ENCODE measurements around the gene ESYT1.
A peak's percentile ranks its signal among the peaks of the same experiment; 100 is the strongest.

Gene ESYT1

DNA sequence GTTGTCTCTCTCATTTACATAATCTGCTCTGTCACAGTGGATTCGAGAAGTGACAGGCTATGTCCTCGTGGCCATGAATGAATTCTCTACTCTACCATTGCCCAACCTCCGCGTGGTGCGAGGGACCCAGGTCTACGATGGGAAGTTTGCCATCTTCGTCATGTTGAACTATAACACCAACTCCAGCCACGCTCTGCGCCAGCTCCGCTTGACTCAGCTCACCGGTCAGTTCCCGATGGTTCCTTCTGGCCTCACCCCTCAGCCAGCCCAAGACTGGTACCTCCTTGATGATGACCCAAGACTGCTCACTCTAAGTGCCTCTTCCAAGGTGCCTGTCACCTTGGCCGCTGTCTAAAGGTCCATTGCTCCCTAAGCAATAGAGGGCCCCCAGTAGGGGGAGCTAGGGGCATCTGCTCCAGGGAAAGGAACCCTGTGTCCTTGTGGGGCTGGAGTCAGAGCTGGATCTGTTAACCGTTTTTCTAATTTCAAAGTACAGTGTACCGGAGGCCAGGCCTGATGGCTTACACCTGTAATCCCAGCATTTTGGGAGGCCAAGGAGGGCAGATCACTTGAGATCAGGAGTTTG, 43.0 kb upstream of the ESYT1 start:
- Histone ChIP-seq H3K4me1 (ENCODE audit: control insufficient read depth, low read depth, low read length) (peaks cover 9% of the 10 kb centered on the region), H3K9me3 (ENCODE audit: control insufficient read depth, low read depth, low read length) (no peaks in the 10 kb centered on the region), H3K4me3 (ENCODE audit: low read length) (no peak overlapping the region), H3K27ac (ENCODE audit: low read length) (no peak overlapping the region), H3K9ac (ENCODE audit: low read length) (no peak overlapping the region), H3K27me3 (ENCODE audit: control insufficient read depth, insufficient read depth, low read length) (no peaks in the 10 kb centered on the region), H3K36me3 (ENCODE audit: control insufficient read depth, low read depth, low read length) (peaks cover 35% of the 10 kb centered on the region)

DNA sequence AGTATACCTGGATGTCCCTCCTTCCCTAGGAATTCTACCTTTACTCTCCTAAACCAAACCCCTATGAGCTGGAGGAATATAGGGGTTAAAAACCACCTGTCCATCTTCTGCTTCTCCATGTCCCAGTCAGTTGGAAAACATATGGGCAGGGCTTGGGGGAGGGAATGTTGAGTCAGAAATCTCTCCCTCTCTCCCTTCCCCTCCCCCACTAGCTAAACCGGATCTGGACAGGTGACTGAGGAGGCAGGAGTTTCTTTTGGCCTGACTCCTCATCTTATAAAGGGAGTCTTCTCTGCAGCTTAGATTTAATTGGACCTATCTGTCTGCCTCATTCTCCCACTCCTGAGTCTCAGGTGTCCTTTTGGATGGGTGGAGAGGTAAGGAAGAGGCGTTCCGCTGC, 42.0 kb upstream of the ESYT1 start:
- Histone ChIP-seq H3K9me3 (ENCODE audit: control insufficient read depth, low read depth, low read length) (no peaks in the 10 kb centered on the region), H3K27me3 (ENCODE audit: control insufficient read depth, insufficient read depth, low read length) (no peaks in the 10 kb centered on the region), H3K27ac (ENCODE audit: low read length) (no peak overlapping the region), H3K4me1 (ENCODE audit: control insufficient read depth, low read depth, low read length) (peaks cover 7% of the 10 kb centered on the region), H3K36me3 (ENCODE audit: control insufficient read depth, low read depth, low read length) (peaks cover 39% of the 10 kb centered on the region), H3K9ac (ENCODE audit: low read length) (no peak overlapping the region), H3K4me3 (ENCODE audit: low read length) (no peak overlapping the region)

DNA sequence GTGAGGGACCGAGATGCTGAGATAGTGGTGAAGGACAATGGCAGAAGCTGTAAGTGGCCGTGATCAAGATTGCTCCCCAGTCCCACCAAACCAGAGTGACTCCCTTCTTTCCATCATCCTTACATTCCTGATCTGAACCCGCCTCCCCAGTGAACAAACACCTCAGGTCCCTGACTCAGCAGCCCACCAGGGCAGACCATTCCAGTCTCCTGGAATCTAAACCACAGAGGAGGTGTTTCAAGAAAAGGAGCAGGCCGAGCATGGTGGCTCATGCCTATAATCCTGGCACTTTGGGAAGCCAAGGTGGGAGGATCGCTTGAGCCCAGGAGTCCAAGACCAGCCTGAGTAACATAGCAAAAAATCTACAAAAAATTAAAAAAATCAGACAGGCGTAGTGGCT, 41.5 kb upstream of the ESYT1 start:
- H3K4me1 ChIP-seq (ENCODE audit: control insufficient read depth, low read depth, low read length) = peaks cover 2% of the 10 kb centered on the region
- H3K4me3 ChIP-seq (ENCODE audit: low read length) = no peak overlapping the region
- H3K9me3 ChIP-seq (ENCODE audit: control insufficient read depth, low read depth, low read length) = no peaks in the 10 kb centered on the region
- H3K36me3 ChIP-seq (ENCODE audit: control insufficient read depth, low read depth, low read length) = peaks cover 41% of the 10 kb centered on the region
- H3K27ac ChIP-seq (ENCODE audit: low read length) = no peak overlapping the region
- no peak overlapping the region for H3K9ac ChIP-seq (ENCODE audit: low read length)
- H3K27me3 ChIP-seq (ENCODE audit: control insufficient read depth, insufficient read depth, low read length) = no peaks in the 10 kb centered on the region

DNA sequence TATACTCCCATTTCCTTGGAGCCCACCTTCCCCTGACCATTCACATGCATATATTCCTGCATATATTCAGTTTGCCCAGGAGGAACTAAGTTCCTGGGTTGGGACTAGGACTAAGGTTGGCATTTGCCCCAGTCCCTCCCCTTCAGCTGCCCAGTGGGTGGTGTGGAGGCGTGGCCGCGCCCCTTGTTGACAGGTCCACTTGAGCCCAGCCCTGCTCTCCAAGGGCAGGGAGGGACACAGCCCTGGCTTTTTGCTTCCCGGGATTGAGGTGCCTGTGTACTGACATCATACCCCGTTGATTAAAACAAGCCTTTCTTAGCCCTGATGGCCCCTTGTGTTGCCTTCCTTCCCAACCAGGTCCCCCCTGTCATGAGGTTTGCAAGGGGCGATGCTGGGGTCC, 40.8 kb upstream of the ESYT1 start:
- Histone ChIP-seq H3K9ac (ENCODE audit: low read length) (no peak overlapping the region), H3K9me3 (ENCODE audit: control insufficient read depth, low read depth, low read length) (no peaks in the 10 kb centered on the region), H3K36me3 (ENCODE audit: control insufficient read depth, low read depth, low read length) (peaks cover 42% of the 10 kb centered on the region), H3K4me3 (ENCODE audit: low read length) (no peak overlapping the region), H3K4me1 (ENCODE audit: control insufficient read depth, low read depth, low read length) (no peaks in the 10 kb centered on the region), H3K27me3 (ENCODE audit: control insufficient read depth, insufficient read depth, low read length) (no peaks in the 10 kb centered on the region), H3K27ac (ENCODE audit: low read length) (no peak overlapping the region)

DNA sequence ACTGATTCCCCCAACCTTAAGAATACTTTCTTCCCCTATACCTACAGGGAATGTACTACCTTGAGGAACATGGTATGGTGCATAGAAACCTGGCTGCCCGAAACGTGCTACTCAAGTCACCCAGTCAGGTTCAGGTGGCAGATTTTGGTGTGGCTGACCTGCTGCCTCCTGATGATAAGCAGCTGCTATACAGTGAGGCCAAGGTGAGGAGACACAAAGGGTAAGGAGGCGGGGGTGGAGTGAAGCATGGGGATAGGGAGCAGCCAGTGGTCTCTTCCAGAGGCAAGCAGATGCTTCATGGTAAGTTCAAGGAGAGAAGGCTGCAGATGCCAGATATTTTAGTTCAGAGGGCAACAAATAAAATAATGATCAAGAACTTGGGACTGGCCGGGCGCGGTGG, 30.3 kb upstream of the ESYT1 start:
- Histone ChIP-seq H3K9me3 (ENCODE audit: control insufficient read depth, low read depth, low read length) (no peaks in the 10 kb centered on the region), H3K4me1 (ENCODE audit: control insufficient read depth, low read depth, low read length) (no peaks in the 10 kb centered on the region), H3K9ac (ENCODE audit: low read length) (no peak overlapping the region), H3K36me3 (ENCODE audit: control insufficient read depth, low read depth, low read length) (peaks cover 84% of the 10 kb centered on the region), H3K27me3 (ENCODE audit: control insufficient read depth, insufficient read depth, low read length) (no peaks in the 10 kb centered on the region), H3K27ac (ENCODE audit: low read length) (no peak overlapping the region), H3K4me3 (ENCODE audit: low read length) (no peak overlapping the region)

DNA sequence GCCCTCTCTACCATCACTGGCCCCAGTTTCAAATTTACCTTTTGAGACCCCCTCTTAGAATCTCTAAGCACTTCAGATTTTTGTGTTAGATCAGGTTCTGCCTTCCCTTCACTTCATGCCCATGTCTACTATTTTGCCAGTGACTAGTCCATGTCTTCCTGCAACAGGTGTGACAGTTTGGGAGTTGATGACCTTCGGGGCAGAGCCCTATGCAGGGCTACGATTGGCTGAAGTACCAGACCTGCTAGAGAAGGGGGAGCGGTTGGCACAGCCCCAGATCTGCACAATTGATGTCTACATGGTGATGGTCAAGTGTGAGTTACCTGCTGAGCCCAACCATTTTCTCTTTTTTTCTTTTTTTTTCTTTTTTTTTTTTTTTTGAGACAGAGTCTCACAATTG, 29.5 kb upstream of the ESYT1 start:
- Histone ChIP-seq H3K9ac (ENCODE audit: low read length) (no peak overlapping the region), H3K4me1 (ENCODE audit: control insufficient read depth, low read depth, low read length) (no peaks in the 10 kb centered on the region), H3K27ac (ENCODE audit: low read length) (no peak overlapping the region), H3K9me3 (ENCODE audit: control insufficient read depth, low read depth, low read length) (no peaks in the 10 kb centered on the region), H3K36me3 (ENCODE audit: control insufficient read depth, low read depth, low read length) (peaks cover 75% of the 10 kb centered on the region), H3K4me3 (ENCODE audit: low read length) (no peak overlapping the region), H3K27me3 (ENCODE audit: control insufficient read depth, insufficient read depth, low read length) (no peaks in the 10 kb centered on the region)

DNA sequence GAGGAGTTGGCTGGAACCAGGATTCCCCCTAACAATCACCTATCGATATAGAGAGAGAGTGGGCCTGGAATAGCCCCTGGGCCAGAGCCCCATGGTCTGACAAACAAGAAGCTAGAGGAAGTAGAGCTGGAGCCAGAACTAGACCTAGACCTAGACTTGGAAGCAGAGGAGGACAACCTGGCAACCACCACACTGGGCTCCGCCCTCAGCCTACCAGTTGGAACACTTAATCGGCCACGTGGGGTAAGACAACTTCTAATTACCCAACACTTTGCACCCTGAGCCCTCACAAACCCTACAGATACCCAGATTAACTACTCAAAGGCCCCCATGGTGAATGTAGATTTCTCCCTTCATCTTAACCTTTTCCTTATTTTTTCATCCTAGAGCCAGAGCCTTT, 28.3 kb upstream of the ESYT1 start:
- Histone ChIP-seq H3K36me3 (ENCODE audit: control insufficient read depth, low read depth, low read length) (peaks cover 67% of the 10 kb centered on the region), H3K9ac (ENCODE audit: low read length) (no peak overlapping the region)

DNA sequence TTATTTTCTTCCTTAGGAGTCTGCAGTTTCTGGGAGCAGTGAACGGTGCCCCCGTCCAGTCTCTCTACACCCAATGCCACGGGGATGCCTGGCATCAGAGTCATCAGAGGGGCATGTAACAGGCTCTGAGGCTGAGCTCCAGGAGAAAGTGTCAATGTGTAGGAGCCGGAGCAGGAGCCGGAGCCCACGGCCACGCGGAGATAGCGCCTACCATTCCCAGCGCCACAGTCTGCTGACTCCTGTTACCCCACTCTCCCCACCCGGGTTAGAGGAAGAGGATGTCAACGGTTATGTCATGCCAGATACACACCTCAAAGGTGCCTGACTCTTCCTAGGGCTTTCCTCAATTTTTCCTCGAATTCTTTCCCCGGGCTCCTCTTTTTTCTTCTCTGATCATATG, 27.0 kb upstream of the ESYT1 start:
- no peaks in the 10 kb centered on the region for H3K9me3 ChIP-seq (ENCODE audit: control insufficient read depth, low read depth, low read length)
- H3K4me3 ChIP-seq (ENCODE audit: low read length) = no peak overlapping the region
- H3K36me3 ChIP-seq (ENCODE audit: control insufficient read depth, low read depth, low read length) = peaks cover 55% of the 10 kb centered on the region
- no peak overlapping the region for H3K9ac ChIP-seq (ENCODE audit: low read length)
- no peak overlapping the region for H3K27ac ChIP-seq (ENCODE audit: low read length)
- no peaks in the 10 kb centered on the region for H3K27me3 ChIP-seq (ENCODE audit: control insufficient read depth, insufficient read depth, low read length)
- H3K4me1 ChIP-seq (ENCODE audit: control insufficient read depth, low read depth, low read length) = peaks cover 6% of the 10 kb centered on the region

More for the DNA sequence above, 28.3 kb upstream of the ESYT1 start:
- Histone ChIP-seq H3K4me3 (ENCODE audit: low read length) (no peak overlapping the region), H3K4me1 (ENCODE audit: control insufficient read depth, low read depth, low read length) (no peaks in the 10 kb centered on the region), H3K27me3 (ENCODE audit: control insufficient read depth, insufficient read depth, low read length) (no peaks in the 10 kb centered on the region), H3K27ac (ENCODE audit: low read length) (no peak overlapping the region), H3K9me3 (ENCODE audit: control insufficient read depth, low read depth, low read length) (no peaks in the 10 kb centered on the region)

DNA sequence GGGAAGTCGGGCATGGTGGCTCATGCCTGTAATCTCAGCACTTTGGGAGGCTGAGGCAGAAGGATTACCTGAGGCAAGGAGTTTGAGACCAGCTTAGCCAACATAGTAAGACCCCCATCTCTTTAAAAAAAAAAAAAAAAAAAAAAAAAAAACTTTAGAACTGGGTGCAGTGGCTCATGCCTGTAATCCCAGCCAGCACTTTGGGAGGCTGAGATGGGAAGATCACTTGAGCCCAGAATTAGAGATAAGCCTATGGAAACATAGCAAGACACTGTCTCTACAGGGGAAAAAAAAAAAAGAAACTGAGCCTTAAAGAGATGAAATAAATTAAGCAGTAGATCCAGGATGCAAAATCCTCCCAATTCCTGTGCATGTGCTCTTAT, 25.4 kb upstream of the ESYT1 start:
- H3K36me3 ChIP-seq (ENCODE audit: control insufficient read depth, low read depth, low read length) = peaks cover 57% of the 10 kb centered on the region
- H3K9me3 ChIP-seq (ENCODE audit: control insufficient read depth, low read depth, low read length) = no peaks in the 10 kb centered on the region
- H3K27me3 ChIP-seq (ENCODE audit: control insufficient read depth, insufficient read depth, low read length) = no peaks in the 10 kb centered on the region
- peaks cover 9% of the 10 kb centered on the region for H3K4me1 ChIP-seq (ENCODE audit: control insufficient read depth, low read depth, low read length)
- no peak overlapping the region for H3K27ac ChIP-seq (ENCODE audit: low read length)
- peak overlapping the region; percentile 97 for H3K4me3 ChIP-seq (ENCODE audit: low read length)
- no peak overlapping the region for H3K9ac ChIP-seq (ENCODE audit: low read length)

DNA sequence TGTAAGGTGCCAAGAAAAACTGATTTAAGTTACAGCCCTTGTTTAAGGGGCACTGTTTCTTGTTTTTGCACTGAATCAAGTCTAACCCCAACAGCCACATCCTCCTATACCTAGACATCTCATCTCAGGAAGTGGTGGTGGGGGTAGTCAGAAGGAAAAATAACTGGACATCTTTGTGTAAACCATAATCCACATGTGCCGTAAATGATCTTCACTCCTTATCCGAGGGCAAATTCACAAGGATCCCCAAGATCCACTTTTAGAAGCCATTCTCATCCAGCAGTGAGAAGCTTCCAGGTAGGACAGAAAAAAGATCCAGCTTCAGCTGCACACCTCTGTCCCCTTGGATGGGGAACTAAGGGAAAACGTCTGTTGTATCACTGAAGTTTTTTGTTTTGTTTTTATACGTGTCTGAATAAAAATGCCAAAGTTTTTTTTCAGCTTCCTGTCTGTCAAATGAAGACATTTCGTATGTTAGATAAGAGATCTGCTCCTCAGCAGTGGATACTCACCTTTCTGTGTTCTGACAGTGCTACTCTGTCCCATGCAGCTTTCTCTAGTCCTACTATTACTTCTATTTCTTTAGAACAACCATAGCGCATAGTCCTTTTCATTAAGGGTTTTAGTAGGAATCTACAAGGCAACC, 24.9 kb upstream of the ESYT1 start:
- peak overlapping the region; percentile 81 for H3K9ac ChIP-seq (ENCODE audit: low read length)
- H3K27ac ChIP-seq (ENCODE audit: low read length) = no peak overlapping the region
- peaks cover 9% of the 10 kb centered on the region for H3K4me1 ChIP-seq (ENCODE audit: control insufficient read depth, low read depth, low read length)
- H3K36me3 ChIP-seq (ENCODE audit: control insufficient read depth, low read depth, low read length) = peaks cover 60% of the 10 kb centered on the region
- H3K9me3 ChIP-seq (ENCODE audit: control insufficient read depth, low read depth, low read length) = no peaks in the 10 kb centered on the region
- no peaks in the 10 kb centered on the region for H3K27me3 ChIP-seq (ENCODE audit: control insufficient read depth, insufficient read depth, low read length)
- H3K4me3 ChIP-seq (ENCODE audit: low read length) = peak overlapping the region; percentile 97

DNA sequence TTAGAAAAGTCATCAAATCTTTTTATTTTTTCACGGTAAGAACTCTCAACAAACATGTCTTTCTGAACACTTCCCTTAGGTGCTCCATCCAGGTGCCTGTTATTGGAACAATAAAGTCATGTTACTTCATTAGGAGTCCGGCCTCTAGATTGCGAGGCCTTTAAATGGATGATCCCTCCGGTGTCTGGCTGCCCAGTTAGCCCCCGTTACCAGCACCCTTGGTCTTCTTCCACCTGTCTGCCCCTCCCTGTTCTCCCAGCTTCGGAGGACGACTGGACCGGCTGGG, 24.3 kb upstream of the ESYT1 start:
- Histone ChIP-seq H3K4me1 (ENCODE audit: control insufficient read depth, low read depth, low read length) (peaks cover 9% of the 10 kb centered on the region), H3K4me3 (ENCODE audit: low read length) (peak overlapping the region; percentile 97), H3K27ac (ENCODE audit: low read length) (no peak overlapping the region), H3K9me3 (ENCODE audit: control insufficient read depth, low read depth, low read length) (no peaks in the 10 kb centered on the region), H3K9ac (ENCODE audit: low read length) (peak overlapping the region; percentile 81), H3K36me3 (ENCODE audit: control insufficient read depth, low read depth, low read length) (peaks cover 60% of the 10 kb centered on the region), H3K27me3 (ENCODE audit: control insufficient read depth, insufficient read depth, low read length) (no peaks in the 10 kb centered on the region)

DNA sequence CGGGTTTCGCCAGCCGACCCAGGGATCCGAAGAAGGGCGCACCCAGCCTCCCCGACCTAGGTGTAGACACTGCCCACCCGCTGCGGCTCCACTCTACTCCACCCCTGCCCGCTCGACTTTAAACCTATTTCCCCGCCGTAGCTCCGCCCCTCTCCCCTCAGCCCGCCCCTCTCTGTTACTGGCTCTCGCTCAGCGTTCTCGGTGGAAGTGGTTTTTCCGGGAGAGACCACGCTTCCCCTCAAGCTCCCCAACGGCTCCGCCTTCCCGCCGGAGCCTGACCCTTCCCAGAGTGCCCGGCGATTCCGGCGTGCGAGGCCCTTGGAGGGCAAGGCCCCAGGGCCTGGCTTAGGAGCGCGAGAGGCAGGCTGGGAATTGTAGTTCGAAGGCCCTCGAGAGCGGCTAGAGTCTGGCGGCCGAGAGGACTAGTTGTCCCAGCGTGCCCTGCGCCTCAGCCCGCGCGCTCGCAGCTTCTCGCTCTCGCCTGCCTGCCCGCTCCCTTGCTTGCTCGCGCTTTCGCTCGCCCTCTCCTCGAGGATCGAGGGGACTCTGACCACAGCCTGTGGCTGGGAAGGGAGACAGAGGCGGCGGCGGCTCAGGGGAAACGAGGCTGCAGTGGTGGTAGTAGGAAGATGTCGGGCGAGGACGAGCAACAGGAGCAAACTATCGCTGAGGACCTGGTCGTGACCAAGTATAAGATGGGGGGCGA, 23.8 kb upstream of the ESYT1 start, which contains the start of gene PA2G4:
Gene PA2G4 (plus strand): TSS at position 451 of the 706 bp plus-strand sequence. CDS start 179 bp downstream, at position 630.
- H3K9ac ChIP-seq (ENCODE audit: low read length) = peak within 1 kb of the TSS; percentile 97
- peak within 1 kb of the TSS; percentile 97 for H3K4me3 ChIP-seq (ENCODE audit: low read length)
- no peaks in the 10 kb centered on the region for H3K27me3 ChIP-seq (ENCODE audit: control insufficient read depth, insufficient read depth, low read length)
- no peaks in the 10 kb centered on the region for H3K9me3 ChIP-seq (ENCODE audit: control insufficient read depth, low read depth, low read length)
- H3K27ac ChIP-seq (ENCODE audit: low read length) = peak within 1 kb of the TSS; percentile 91
- H3K36me3 ChIP-seq (ENCODE audit: control insufficient read depth, low read depth, low read length) = peaks cover 61% of the 10 kb centered on the region
- peaks cover 9% of the 10 kb centered on the region for H3K4me1 ChIP-seq (ENCODE audit: control insufficient read depth, low read depth, low read length)

Measured in iPS-18a (cell line).